A673 (cell line): ENCODE data around the gene SYPL2. TPM values are rescaled to one million over a fixed set of nuclear protein-coding genes. Genes with fewer than 3 reads are reported as not detected.
A peak's percentile ranks its signal among the peaks of the same experiment; 100 is the strongest.

ENCODE experiments used
- BruUV-seq: library from RNA; stranded (reverse); fragments of 400-500 nt; replicated peaks from 2 replicates; lab custom pipeline; 2021; lab: Mats Ljungman, UMichigan
- CTCF ChIA-PET: fragments of 300-600 bp; sonication (Branson Sonifier 250); formaldehyde crosslinking; loops from one replicate; lab custom pipeline; 2022; ENCODE audit warnings: antibody characterized with exemption; lab: Charles Lee
- POLR2A ChIA-PET: fragments of 300-600 bp; sonication (Branson Sonifier 250); formaldehyde crosslinking; loops from one replicate; lab custom pipeline; 2022; ENCODE audit warnings: antibody characterized with exemption; ENCODE audit not compliant: low non-redundant PET; lab: Charles Lee
- DNase-seq: peaks from one replicate; pipeline ENCODE4 v3.0.0-alpha.2; 2015; ENCODE audit warnings: low spot score
- H3K27ac ChIP-seq: fragments of 200-600 bp; sonication (generic); 2 replicates; pipeline ENCODE4 v1.5.1; 2016; ENCODE audit warnings: mixed run types, low read depth, mild to moderate bottlenecking, mixed read lengths, antibody characterized with exemption, low read length; ENCODE audit not compliant: poor library complexity, severe bottlenecking
- H3K27me3 ChIP-seq: fragments of 200-600 bp; sonication (generic); replicated peaks from 2 replicates; pipeline ENCODE4 v1.6.1; 2017; ENCODE audit warnings: mixed run types, low read depth, mild to moderate bottlenecking, mixed read lengths, antibody characterized with exemption, low read length; ENCODE audit not compliant: insufficient read depth, poor library complexity
- H3K36me3 ChIP-seq: fragments of 200-600 bp; sonication (generic); 2 replicates; pipeline ENCODE4 v1.6.1; 2016; ENCODE audit warnings: mixed run types, mild to moderate bottlenecking, mixed read lengths, antibody characterized with exemption, low read length; ENCODE audit not compliant: insufficient read depth, poor library complexity, severe bottlenecking
- H3K4me1 ChIP-seq: fragments of 200-600 bp; sonication (generic); 2 replicates; pipeline ENCODE4 v1.6.1; 2017; ENCODE audit warnings: mixed run types, mild to moderate bottlenecking, mixed read lengths, antibody characterized with exemption, low read length; ENCODE audit not compliant: insufficient read depth, poor library complexity, severe bottlenecking
- H3K4me3 ChIP-seq: fragments of 200-600 bp; sonication (generic); 2 replicates; pipeline ENCODE4 v1.5.1; 2016; ENCODE audit warnings: low read depth, mixed run types, mild to moderate bottlenecking, mixed read lengths, low read length; ENCODE audit not compliant: poor library complexity, severe bottlenecking
- H3K9me3 ChIP-seq: fragments of 200-600 bp; sonication (generic); 2 replicates; pipeline ENCODE4 v1.6.1; 2016; ENCODE audit warnings: mixed run types, low read depth, mild to moderate bottlenecking, mixed read lengths, antibody characterized with exemption, low read length; ENCODE audit not compliant: poor library complexity, severe bottlenecking
- EZH2 ChIP-seq: fragments of 200-600 bp; sonication (generic); IDR thresholded peaks from 2 replicates; pipeline ENCODE4 v1.6.1; 2017; ENCODE audit warnings: borderline replicate concordance, low read depth, mild to moderate bottlenecking, mixed read lengths, antibody characterized with exemption, low read length; ENCODE audit not compliant: poor library complexity, severe bottlenecking
- intact Hi-C: fragments of 100-400 bp; cut with micrococcal nuclease; formaldehyde crosslinking; loops from one replicate; pipeline ENCODE4 v1.10.0; 2022; ENCODE audit not compliant: unreplicated experiment
- total RNA-seq: library from RNA; stranded (reverse); gene quantifications from 2 replicates; pipeline ENCODE4 v1.2.3, GENCODE V29; 2021
- TF ChIP-seq, protein P1 (sequence below): fragments of 300-800, 200-600 bp; sonication (generic); conservative IDR thresholded peaks from 2 replicates; pipeline ENCODE4 v1.5.1; 2017; ENCODE audit warnings: low read depth, mild to moderate bottlenecking, antibody characterized with exemption, low read length, moderate library complexity, mixed read lengths

Gene SYPL2
- total RNA-seq, 1 experiment from 2014 or later, result 0.13 TPM

DNA sequence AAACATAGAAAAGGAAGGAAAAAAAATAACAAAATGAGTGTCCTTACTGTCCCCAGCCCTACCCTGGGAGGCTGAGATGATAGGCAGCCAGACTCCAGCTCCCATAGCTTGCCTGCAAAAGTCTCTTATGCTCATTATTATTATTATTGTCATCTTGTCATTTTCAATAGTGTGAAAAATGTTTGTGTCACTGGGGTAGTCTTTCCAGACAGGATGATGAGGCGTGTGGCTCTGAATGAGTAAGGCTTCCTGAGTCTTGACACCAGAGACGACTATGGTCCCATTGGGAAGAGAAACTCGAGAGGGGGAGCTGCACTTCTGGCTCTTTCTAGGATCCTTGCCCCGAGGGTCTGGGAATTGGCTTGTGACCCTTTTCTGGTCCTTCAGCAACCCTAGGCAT lies 26.4 kb downstream of the SYPL2 start:
- no peak overlapping the region for H3K4me3 ChIP-seq
- ChIA-PET POLR2A (no interaction called here), CTCF (no interaction called here)
- intact Hi-C loops, result no loop called here
- H3K27ac ChIP-seq, result no peak overlapping the region
- H3K36me3 ChIP-seq, result peaks cover 31% of the 10 kb centered on the region
- no TSS peak for BruUV-seq
- H3K9me3 ChIP-seq, result no peaks in the 10 kb centered on the region
- TF ChIP-seq, protein P1, sequence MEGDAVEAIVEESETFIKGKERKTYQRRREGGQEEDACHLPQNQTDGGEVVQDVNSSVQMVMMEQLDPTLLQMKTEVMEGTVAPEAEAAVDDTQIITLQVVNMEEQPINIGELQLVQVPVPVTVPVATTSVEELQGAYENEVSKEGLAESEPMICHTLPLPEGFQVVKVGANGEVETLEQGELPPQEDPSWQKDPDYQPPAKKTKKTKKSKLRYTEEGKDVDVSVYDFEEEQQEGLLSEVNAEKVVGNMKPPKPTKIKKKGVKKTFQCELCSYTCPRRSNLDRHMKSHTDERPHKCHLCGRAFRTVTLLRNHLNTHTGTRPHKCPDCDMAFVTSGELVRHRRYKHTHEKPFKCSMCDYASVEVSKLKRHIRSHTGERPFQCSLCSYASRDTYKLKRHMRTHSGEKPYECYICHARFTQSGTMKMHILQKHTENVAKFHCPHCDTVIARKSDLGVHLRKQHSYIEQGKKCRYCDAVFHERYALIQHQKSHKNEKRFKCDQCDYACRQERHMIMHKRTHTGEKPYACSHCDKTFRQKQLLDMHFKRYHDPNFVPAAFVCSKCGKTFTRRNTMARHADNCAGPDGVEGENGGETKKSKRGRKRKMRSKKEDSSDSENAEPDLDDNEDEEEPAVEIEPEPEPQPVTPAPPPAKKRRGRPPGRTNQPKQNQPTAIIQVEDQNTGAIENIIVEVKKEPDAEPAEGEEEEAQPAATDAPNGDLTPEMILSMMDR, result no peak
- no peak for TF ChIP-seq EZH2
- no peaks in the 10 kb centered on the region for H3K4me1 ChIP-seq
- no peaks in the 10 kb centered on the region for H3K27me3 ChIP-seq
- no peak for DNase-seq

DNA sequence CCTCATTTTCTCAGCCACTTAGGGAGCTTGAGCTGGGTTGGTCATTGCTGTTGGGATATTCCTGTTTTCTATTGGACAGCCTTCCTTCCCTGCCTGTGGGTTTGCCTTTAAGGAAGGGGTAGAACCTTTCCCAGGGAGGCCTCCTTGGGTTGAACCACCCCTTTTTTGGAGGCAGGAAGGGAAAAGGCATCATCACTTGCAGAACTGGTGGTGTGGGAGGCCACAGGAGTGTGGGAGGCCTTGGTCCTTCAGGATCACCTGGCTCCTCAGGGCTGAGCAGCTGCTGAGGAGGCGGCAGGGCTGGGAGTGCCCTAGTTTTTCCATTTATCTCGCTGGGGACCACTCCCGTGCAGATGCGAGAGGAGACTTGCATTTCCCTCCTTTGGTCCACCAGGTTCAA lies 26.9 kb downstream of the SYPL2 start:
- no peak overlapping the region for H3K27ac ChIP-seq
- DNase-seq, result no peak
- TF ChIP-seq EZH2, result no peak
- TF ChIP-seq, protein P1, result no peak
- no peaks in the 10 kb centered on the region for H3K27me3 ChIP-seq
- no TSS peak for BruUV-seq
- intact Hi-C loops, result no loop called here
- CTCF ChIA-PET, result no interaction called here
- POLR2A ChIA-PET, result no interaction called here
- H3K4me1 ChIP-seq, result no peaks in the 10 kb centered on the region
- H3K9me3 ChIP-seq, result no peaks in the 10 kb centered on the region
- no peak overlapping the region for H3K4me3 ChIP-seq
- H3K36me3 ChIP-seq, result peaks cover 27% of the 10 kb centered on the region

DNA sequence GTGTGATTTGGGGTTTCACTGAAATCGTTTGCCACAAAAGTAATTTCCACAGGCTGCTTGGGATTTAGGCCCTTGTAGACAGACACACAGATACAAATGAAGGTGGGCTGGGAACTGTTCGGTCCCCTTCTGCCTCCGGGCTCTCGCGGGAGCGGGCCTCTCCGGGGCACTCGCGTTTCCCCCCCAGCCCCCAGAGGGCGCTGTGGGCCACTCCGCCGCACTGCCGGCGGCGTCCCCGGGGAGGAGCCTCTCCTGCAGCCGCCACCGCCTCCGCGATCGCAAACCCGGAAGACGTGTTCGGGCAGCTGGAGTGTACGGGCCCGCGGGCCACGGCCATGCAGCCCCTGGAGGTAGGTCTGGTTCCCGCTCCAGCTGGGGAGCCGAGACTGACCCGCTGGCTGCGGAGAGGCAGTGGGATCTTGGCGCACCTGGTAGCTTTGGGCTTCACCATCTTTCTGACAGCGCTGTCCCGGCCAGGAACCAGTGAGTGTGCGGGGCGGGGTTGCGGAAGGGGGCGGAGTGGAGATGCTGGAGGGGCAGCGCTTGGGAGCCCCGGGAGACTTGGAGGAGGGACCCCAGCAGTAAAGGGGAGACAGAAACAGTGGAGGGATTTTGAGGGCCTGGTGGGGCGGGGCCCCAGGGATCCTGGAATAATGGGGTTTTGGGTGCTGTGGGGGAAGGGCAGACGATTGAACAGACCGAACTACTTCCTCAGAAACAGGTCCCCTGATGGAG lies 27.6 kb downstream of the SYPL2 start, which contains the start of gene CYB561D1:
Gene CYB561D1, plus strand, starts transcription at position 290 of the 735 bp plus-strand sequence. Its CDS starts 46 bp downstream, at position 336.
- Histone ChIP-seq H3K4me3 (peak within 1 kb of the TSS; percentile 79), H3K27ac (no peak within 1 kb of the TSS), H3K4me1 (no peaks in the 10 kb centered on the region), H3K36me3 (peaks cover 23% of the 10 kb centered on the region), H3K9me3 (no peaks in the 10 kb centered on the region), H3K27me3 (no peaks in the 10 kb centered on the region)
- POLR2A ChIA-PET, result interaction anchor here (0.5 kb wide), 1 partner anchor 303 kb away, joined by 4 read pairs; no protein-coding TSS in a partner anchor
- CTCF ChIA-PET, result interaction anchor here (0.7 to 4.2 kb wide), 2 partner anchors 8 to 39 kb away, joined by 5 to 28 read pairs; no protein-coding TSS in a partner anchor
- intact Hi-C loops, result no loop called here
- peak; percentile 93 for DNase-seq
- no TSS peak for BruUV-seq
- no peak for TF ChIP-seq EZH2
- TF ChIP-seq, protein P1, result peak; percentile 98
